ENCODE results near the gene LUC7L2. TPM values are rescaled to one million over a fixed set of nuclear protein-coding genes. Genes with fewer than 3 reads are reported as not detected.

The LUC7L2 gene
- total and polyA plus RNA-seq, 9 of the 15 experiments (the other 6 are each of a cell fraction or from before 2014, with no cell fraction given): 56.1 to 207 (median 141) TPM

GRCh38 chr7:139340037-139340807 lies 19.5 kb upstream of the LUC7L2 start (continued):
- peak; percentile 92 for TF ChIP-seq JUND (IDR thresholded peaks at IDR 0.05; ENCODE audit: borderline replicate concordance, low read depth, low read length)
- TF ChIP-seq JUND (tag; IDR thresholded peaks at IDR 0.05; ENCODE audit: borderline replicate concordance, low read depth, low read length): peak; percentile 94
- peak; percentile 79 for TF ChIP-seq JUN (IDR thresholded peaks at IDR 0.05; ENCODE audit: borderline replicate concordance, low read depth, low read length)
- TF ChIP-seq JUN (CRISPR knock-in tag; IDR thresholded peaks at IDR 0.05; ENCODE audit: borderline replicate concordance): peak; percentile 89; the same call in 1 of the 2 replicates
- TF ChIP-seq TRIM25 (IDR thresholded peaks at IDR 0.05; ENCODE audit: borderline replicate concordance): peak; percentile 97; the same call in 1 of the 2 replicates
- TF ChIP-seq ZNF780A (CRISPR knock-in tag; IDR thresholded peaks at IDR 0.05): no peak
- no peak for TF ChIP-seq THAP7 (CRISPR knock-in tag; IDR thresholded peaks at IDR 0.05)
- peak; percentile 99 for TF ChIP-seq SETDB1 (IDR thresholded peaks at IDR 0.05; ENCODE audit: low read length)
- TF ChIP-seq HEY1 (CRISPR knock-in tag; IDR thresholded peaks at IDR 0.05; ENCODE audit: borderline replicate concordance): no peak
- peak; percentile 97 for TF ChIP-seq POLR2AphosphoS2 (IDR thresholded peaks at IDR 0.05; ENCODE audit: low read length)
- TF ChIP-seq SUPT5H (IDR thresholded peaks at IDR 0.05): peak; percentile 86
- TF ChIP-seq CBX2 (IDR thresholded peaks at IDR 0.05; ENCODE audit: insufficient read depth, low read length, poor library complexity, severe bottlenecking): no peak
- no peak for TF ChIP-seq ZNF695 (CRISPR knock-in tag; IDR thresholded peaks at IDR 0.05)
- TF ChIP-seq ZNF699 (CRISPR knock-in tag; IDR thresholded peaks at IDR 0.05; ENCODE audit: insufficient replicate concordance): no peak
- no peak for TF ChIP-seq ZNF282 (CRISPR knock-in tag; IDR thresholded peaks at IDR 0.05)
- peak; percentile 100 for TF ChIP-seq ZBTB2 (IDR thresholded peaks at IDR 0.05)
- TF ChIP-seq L3MBTL2 (IDR thresholded peaks at IDR 0.05): peak; percentile 96
- TF ChIP-seq SMAD2 (IDR thresholded peaks at IDR 0.05; ENCODE audit: low read depth, low read length): no peak
- TF ChIP-seq NFXL1 (CRISPR knock-in tag; IDR thresholded peaks at IDR 0.05): 0 out of 2 replicates have a peak, but pooled peaks have one; percentile 37
- TF ChIP-seq KLF16 (IDR thresholded peaks at IDR 0.05): peak; percentile 79
- no peak for TF ChIP-seq BRD4 (IDR thresholded peaks at IDR 0.05)
- TF ChIP-seq CC2D1A (IDR thresholded peaks at IDR 0.05): peak; percentile 98
- TF ChIP-seq KAT2B (IDR thresholded peaks at IDR 0.05; ENCODE audit: low read depth, low read length): peak; percentile 72
- no peak; the same call in 1 of the 2 replicates for TF ChIP-seq ZNF239 (CRISPR knock-in tag; IDR thresholded peaks at IDR 0.05)
